Stimulated activated CD4-positive, alpha-beta T cell treated with anti-CD3 and anti-CD28 coated beads, Interleukin-1b, Interleukin-23, amount 100 ng/mL, for 24 hours (primary cell): ENCODE data around the gene RETREG1.
"Not testable (repeated sequence)": the region's sequence is repeated elsewhere in the genome, so short reads cannot be mapped to it uniquely, and the experiment has no call there.

ENCODE experiments used
- DNase-seq, 4 experiments: peaks; one replicate each; pipeline ENCODE4 v3.0.0-alpha.2; 2020; ENCODE audit warnings: low read depth in 4 of 4, low spot score in 1 of 4

RETREG1 gene, protein sequence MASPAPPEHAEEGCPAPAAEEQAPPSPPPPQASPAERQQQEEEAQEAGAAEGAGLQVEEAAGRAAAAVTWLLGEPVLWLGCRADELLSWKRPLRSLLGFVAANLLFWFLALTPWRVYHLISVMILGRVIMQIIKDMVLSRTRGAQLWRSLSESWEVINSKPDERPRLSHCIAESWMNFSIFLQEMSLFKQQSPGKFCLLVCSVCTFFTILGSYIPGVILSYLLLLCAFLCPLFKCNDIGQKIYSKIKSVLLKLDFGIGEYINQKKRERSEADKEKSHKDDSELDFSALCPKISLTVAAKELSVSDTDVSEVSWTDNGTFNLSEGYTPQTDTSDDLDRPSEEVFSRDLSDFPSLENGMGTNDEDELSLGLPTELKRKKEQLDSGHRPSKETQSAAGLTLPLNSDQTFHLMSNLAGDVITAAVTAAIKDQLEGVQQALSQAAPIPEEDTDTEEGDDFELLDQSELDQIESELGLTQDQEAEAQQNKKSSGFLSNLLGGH

DNA sequence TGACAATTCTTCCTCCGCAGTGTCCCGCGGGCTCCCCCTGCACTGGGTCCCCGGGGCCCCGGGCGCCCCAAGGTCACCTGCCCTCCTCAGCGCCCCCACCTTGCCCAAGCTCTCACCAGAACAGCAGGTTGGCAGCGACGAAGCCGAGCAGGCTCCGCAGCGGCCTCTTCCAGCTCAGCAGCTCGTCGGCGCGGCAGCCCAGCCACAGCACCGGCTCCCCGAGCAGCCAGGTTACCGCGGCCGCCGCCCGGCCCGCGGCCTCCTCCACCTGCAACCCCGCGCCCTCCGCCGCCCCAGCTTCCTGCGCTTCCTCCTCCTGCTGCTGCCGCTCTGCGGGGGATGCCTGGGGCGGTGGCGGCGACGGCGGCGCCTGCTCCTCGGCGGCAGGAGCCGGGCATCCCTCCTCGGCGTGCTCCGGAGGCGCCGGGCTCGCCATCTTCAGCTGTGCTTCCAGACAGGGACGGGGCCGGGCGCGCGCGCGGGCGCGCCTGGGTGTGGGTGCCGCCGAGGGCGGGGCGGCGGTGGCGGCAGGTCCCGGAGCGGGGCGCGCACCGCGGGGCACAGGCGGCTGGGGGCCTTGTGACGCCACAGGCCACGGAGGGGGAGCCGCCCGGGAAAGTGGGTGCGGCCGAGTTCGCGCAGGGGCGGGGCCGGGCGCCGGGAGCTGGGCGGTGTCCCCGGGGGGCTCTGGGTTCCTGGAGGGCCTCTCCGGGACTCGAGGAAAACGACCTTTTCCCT, at the start of gene RETREG1:
Gene RETREG1, minus strand, starts transcription at position 462 of the 738 bp plus-strand sequence. Its CDS starts 26 bp downstream, at position 436.
- peak; percentile 42 to 74 (median 66) for DNase-seq

DNA sequence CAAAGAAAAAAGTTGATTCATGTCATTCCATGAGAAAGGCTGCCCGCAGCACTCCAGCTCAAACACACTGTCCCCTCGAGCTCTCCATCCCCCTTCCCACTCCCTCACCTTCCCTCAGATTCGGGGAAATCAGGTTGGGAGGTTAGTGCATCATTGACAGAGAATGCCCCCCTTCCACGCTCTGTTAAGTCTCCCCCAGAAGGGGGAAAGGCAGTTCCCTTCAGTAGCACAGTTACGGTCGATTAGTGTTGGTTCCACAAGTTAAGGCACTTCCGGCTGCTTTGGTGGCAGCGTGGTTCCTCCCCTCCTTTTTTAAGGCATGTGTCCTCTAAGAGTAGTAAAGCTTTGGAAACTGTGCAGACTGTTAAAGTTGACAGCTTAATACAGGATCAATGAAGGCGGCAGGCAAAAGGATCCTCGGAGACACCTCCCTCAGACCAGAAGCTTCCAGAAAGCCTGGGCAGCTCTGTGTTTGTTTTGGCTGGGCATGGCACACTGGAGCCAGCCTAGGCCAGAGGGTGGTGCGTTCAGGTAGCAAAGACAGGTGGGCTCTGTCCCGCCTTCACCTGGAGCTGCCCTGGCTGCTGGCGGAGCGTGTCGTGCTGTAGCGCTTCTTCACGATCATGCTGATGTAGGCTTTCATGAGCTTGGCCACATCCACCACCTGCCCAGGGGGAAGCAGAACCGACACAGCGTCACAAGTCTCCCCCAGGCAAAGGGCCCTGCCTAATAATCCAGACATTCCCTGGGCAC, 49.5 kb upstream of the RETREG1 start:
- DNase-seq: no peak

DNA sequence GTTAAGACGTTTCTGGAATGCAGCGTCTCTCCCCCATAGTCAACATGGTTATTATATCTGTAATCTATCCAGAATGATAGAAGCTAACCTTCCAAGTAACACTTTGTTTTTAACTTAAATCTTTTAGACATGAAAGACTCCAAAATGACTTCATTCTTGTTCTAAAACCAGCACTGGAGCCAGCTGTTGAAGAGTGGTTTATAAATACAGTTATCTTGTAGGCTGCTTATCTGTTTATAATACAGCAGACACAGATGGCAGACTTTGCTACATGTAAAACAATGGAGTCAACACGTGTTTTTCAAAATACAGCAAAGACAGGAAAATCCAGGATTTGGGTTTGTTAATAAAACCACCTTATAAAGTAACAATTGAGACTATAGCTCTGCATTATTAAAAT, 48.8 kb upstream of the RETREG1 start:
- DNase-seq: no peak

DNA sequence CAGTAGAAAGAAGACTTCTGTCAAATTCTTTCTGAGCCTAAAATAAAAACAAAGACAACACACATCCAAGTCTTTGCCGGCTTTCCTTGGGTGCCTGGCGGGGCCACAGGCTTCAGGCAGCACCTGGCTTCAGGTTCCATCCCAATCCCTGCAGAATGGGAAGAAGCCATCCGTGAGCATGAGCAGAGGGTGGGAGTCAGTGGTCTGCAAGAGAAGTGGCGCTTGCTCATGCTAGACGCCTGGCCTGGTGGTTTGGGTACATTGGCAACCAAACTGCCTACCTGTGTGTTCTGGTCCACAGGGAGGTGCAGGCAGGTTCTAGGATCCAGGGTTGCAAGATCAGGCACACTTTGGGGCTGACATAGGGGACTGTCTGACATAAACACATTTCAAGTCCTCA, 47.6 kb upstream of the RETREG1 start:
- DNase-seq: no peak

DNA sequence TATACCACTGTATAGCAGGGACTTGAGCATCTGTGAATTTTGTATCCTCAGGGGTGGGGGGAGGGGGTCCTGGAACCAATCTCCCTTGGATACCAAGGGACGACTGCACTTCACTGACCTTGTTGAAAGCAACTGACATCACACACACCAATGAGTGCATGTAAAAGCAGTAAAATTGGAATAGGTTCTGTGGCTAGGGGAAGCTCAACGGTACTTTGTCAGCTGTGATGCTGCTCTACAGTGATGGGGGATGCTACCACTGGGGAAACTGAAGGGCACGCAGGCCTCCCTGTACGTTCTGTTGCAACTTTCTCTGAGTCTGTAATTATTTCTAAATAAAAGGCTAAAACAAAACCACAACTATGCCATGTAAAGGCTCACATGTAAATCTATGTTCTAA, 47.0 kb upstream of the RETREG1 start:
- DNase-seq: no peak

DNA sequence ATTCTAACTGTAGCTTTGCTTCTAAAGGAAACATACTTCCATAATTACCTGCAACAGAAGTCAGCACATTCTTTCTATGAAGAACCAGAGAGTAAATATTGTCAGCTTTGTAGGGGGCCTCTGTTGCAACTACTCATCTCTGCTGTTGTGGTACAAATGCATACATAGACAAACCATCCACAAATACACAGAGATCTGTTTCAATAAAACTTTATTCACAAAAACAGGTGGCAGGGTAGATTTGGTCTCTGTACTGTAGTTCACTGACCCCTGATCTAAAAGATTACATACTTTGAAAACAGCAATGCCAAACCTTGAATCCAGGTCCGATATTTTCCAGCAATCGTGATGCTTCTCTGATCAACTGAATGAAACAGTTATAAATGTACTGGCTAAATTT, 44.9 kb upstream of the RETREG1 start:
- DNase-seq: no peak

DNA sequence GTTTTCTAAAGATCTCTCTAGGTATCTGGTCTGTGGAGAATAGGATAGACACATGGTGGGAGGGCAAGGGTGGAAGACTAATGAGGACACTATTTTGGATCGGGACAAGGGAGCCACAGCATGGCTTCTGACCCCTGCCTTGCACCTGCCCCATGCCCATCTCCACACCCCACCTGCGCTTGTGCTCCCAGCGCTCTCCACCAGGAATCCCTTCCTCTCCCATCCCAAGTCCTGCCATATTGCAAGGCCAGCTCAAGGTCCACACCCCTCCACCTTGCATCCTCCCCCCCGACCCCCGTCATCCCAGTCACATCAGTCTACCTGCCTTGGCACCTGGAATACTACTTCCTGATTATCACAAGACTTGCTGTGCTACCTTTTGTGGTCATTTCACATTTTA, 44.2 kb upstream of the RETREG1 start:
- no peak for DNase-seq

DNA sequence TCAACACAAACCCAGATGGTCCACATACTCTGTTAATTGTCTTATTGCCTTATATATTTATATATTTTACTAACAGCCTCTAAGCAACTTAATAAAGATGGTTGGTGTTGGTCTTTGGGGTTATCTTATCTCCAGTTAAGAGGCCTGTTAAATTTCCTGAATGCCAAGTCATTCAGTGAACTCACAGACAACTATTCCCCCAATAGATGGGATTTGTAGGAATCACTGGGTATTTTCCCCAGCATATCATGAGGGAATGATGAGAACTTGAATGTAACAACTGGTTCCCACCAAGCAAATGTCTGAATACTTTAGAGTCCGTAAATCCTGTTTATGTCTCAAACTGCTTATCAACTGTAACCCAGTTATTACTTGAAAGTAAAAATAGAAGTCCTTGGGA, 42.7 kb upstream of the RETREG1 start:
- DNase-seq: no peak

DNA sequence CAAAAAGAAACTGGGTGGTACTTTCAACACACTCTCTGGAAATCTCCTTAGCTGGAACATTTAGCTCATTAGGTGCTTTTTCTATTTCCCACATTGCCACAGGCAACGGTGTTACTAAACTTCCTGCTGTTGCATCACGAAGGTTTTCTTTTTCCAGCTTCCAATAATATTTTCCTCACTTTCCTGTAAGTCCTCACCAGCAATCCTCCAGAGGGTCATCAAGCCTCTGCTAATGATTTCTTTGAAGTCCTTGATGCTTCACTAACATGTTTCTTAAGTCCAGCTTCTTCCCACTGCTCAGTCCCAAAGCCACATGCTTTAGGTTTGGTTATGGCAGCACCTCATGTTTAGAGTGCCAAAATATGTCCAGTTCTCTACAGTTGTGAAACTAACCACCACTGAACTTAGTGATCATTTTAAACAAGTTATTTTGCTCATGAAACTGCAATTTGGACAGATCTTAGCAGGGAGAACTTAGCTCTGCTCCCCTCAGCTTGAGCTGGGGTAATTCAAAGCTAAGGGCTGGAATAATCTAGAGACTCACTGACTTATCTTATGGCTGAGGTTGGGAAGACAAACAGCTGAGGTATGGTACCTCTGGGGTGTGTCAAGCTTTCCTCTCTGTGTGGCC, 39.9 kb upstream of the RETREG1 start:
- DNase-seq: no peak

DNA sequence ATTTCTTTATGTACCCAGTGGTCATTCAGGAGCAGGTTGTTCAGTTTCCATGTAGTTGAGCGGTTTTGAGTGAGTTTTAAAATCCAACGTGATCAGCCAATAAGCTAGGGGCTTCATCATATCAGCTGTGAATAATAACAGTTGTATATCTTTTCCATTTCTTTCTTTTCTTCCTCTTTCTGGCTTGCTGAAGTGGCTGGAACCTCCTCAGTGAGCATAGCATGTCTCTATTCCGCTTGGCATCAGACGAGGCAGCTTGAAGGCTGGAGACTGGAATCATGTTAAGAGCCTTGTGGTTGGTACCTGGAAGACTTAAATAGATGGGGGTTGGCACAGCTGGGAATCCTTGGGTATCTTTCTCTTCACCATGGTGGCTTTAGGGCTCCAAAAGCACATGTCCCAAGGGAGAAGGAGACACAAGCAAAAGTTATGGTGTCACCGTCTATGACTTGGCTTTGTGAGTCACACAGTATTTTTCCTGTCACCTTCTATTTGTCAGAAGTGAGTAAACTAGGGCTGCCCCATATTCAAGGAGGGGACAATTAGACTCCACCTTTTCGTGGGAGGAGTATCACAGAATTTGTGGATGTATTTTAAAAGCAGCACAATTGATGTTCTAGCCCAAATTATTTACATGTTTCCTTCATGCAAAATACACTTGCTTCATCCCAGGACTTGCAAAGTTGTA, 38.0 kb upstream of the RETREG1 start:
- DNase-seq: no peak

DNA sequence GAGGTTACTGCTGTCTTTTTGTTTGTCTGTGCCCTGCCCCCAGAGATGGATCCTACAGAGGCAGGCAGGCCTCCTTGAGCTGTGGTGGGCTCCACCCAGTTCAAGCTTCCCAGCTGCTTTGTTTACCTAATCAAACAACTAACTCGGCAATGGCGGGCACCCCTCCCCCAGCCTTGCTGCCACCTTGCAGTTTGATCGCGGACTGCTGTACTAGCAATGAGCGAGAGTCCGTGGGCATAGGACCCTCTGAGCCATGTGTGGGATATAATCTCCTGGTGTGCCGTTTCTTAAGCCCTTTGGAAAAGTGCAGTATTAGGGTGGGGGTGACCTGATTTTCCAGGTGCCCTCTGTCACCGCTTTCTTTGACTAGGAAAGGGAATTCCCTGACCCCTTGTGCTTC, 31.9 kb upstream of the RETREG1 start:
- not testable (repeated sequence) for DNase-seq

DNA sequence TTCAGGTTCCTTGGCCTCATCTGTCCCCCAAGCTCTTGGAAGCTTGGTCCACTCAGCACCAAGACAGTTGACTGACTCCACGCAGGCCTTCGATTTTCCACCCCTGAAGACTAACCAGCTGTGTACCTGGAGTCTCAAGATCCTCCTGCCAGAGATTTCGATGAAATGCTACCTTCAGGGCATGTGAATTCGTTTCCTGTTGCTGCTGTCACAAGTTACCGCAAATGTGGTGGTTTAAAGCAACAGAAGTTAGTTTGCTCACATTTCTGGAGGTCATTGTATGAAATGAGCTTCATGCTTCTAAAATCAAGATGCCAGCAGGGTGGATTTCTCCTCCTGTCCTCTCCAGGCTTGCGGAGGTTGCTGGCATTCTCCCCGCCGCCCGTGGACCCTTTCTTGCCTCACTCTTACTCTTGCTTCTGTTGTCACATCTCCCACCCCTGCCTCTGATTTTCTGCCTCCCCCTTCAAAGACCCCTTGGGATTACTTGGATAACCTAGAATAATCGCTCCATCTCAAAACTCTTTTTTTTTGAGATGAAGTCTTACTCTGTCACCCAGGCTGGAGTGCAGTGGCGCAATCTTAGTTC, 27.6 kb upstream of the RETREG1 start:
- no peak for DNase-seq

DNA sequence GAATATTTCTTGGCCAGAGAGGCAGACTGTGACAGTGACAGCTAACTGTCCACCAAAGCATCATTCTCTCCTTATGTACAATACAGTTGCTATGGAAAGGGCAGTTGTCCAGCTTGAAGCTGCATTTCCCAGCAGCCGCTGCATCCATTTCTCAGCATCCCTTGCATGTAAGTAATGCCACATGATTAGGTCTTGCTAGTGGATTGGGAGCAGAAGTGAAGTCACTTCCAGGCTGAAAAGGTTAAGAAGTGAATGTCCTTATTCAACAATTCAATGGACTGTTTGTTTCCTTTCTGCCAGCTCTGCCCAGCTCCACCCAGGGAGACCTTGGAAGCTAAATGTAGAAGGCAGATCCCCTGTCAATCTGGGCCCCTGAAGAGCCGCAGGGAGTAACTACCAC, 26.1 kb upstream of the RETREG1 start:
- DNase-seq: no peak

DNA sequence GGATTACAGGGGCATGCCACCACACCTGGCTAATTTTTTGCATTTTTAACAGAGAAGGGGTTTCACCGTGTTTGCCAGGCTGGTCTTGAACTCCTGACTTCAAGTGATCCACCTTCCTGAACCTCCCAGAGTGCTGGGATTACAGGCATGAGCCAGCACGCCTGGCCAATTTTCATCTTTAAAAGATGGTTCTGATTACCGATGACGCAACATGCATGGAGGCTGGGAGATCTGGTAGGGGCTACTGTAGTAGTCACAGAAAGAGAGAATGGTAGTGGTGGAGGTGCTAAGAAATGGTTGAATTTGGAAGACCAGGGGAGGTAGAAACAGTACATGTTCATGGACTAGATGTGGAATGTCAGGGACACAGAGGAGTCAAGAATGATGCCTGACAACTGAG, 22.4 kb upstream of the RETREG1 start:
- no peak for DNase-seq

DNA sequence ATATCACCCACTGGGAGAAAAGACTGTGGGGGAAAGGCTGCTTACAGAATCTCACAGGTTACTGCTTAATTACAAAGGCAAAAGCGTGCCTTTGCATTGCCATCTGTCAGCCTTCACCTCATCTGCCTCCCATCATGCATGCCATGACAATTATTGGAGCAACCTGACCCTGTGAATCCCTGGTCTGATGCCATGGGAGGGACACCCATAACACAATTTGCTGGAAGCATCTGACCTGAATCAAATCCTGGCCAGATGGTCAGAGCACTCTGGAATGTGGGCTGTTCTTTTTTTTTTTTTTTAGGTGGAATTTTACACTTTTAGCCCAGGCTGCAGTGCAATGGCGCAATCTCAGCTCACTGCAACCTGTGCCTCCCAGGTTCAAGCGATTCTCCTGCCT, 11.6 kb upstream of the RETREG1 start:
- no peak for DNase-seq

DNA sequence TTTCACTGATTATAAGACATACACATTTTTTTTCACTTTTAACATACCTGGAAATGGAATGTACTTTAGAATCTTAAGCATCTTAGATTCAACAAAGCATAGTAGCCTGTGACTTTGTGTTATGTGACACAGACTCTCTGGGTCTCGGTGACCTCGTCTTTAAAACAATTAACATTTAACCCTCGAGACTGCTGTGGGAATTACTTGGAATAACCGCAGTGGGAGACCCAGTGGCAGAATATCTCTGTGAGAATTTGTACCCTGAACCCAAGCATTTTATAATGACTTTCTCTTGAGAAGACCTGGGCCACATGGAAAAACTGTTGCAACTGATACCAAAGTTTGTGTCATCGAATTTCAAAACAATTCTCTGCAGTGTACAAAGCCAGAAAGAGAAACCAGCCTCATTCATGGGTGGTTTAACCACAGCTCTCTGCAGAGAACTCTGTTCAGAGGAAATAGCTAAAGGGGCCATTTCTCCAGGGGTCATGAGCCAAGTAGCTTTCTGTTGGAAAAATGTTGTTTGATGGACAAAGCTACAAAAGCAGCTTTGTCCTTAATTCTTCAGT, 10.0 kb upstream of the RETREG1 start:
- DNase-seq: no peak

DNA sequence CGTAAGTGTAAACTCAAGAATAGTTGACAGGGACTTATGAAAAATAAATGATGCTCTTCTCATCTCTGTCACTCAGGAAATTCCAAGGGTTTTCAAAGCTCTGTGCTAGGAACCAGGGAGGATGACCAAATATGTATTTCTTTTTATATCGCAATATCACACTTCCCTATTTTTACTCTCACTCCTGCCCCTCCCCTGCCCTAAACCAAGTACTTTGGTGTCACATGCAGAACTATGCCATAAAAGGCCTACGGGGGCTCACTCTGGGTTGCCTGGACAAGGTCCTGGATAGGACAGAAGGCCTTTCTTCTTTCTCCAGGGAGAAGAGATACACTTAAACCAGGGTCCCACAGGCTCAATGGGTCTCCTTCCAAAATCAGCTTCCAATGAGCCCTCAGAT, 8.3 kb upstream of the RETREG1 start:
- no peak for DNase-seq

DNA sequence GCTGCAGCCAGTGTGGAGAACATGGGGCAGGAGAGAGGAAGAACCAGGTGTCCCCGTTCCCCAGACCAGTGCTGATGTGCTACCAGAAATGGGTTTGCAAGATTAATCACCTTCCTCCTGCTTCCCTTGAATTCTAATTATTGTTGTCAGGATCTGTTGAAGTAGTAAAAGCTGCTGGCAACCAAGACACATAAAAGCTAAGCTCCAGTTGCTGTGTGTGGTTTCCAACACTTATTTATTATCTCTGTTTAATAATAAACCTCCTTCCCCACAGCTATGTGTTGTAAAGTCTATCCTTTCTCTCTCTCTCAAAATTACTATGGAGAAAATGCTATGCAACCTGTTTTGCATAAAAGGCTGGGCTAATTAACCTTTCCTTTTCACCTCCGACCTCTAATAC, 2.3 kb upstream of the RETREG1 start:
- DNase-seq: no peak

DNA sequence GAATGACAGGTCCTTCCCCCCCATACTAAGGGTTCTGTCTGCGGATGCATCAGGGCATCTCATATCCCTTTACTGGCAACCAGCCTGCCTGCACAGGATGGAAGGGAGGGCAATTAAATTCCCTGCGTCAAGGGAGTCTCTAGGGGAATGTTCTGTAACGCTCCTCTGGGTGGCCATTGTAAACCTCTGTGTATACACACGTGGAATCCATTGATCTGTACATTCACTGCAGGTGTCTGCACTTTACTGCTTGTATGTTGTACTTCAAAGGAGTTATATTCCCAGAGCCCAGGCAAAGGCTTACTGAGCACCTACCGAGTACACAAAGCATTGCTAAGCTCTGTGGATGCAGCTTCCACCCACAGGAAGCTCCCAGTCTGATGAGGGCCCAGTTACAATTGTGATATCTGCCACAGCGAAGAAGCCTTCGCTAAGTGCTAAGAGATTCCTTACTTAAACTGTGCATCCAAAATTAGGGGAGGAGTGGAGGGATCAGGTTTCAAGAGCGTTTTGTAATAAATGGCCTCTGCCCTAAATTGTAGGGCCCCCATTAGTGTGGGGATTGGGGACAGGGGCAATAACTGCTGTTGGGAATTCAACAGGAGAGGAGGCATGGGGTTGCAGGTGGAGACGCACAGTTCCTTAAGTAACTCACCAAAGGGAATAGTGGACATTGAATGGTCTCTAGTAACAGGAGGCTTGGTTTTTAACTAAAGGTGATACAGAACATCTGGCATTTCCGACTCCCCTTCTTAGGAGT, 1.5 kb upstream of the RETREG1 start:
- no peak for DNase-seq
